Non-pigmented ciliary epithelial cell (primary cell): ENCODE results near the gene TIMM21.
A peak's percentile ranks its signal among the peaks of the same experiment; 100 is the strongest.

Source experiments
- DNase-seq: peaks from one replicate; pipeline ENCODE4 v3.0.0-alpha.2; 2010; ENCODE audit warnings: low read depth

TIMM21 gene, protein sequence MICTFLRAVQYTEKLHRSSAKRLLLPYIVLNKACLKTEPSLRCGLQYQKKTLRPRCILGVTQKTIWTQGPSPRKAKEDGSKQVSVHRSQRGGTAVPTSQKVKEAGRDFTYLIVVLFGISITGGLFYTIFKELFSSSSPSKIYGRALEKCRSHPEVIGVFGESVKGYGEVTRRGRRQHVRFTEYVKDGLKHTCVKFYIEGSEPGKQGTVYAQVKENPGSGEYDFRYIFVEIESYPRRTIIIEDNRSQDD

DNA sequence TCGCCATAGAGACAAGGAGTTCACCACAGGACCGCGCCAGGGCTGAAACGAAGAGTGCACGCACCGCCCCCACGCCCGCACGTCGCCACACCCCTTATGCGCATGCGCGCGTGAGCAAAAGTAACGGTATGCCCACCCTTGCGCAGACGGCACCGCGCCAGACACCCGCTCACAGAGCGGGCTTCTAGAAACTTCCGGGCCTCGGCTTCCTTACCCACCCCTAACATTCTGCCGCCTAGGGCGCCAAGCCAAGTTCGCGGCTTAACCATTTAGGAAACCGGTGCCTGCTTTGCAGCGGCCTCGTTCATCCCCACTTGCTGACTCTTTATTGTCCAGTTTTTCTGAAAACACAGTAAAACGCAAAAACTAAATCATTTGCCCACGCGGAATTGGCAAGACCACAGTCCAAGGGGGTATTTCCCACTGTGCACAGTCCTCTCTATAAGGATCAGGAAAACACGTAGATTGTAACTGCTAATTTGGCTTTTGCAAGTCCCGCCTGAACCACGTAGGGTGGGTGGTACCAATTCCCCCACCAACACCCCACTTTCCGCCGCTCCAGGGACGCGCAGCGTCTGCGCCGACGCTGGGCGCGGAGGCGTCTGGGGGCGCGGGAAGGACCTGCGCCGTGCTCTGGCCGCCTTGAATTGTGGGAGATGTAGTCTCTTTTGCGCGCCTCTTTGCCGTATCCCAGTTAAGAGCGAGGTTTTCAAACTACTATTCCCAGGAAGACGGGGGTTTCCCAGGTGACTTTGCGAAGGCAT is at the start of gene TIMM21, which contains the start of gene FBXO15:
Gene TIMM21, plus strand, starts transcription at position 745 of the 764 bp plus-strand sequence. CDS start 286 bp downstream, outside the sequence.
Gene FBXO15, minus strand, starts transcription at position 56 of the 764 bp plus-strand sequence. Its CDS starts 49 bp downstream, at position 7.
- DNase-seq: peak; percentile 89

DNA sequence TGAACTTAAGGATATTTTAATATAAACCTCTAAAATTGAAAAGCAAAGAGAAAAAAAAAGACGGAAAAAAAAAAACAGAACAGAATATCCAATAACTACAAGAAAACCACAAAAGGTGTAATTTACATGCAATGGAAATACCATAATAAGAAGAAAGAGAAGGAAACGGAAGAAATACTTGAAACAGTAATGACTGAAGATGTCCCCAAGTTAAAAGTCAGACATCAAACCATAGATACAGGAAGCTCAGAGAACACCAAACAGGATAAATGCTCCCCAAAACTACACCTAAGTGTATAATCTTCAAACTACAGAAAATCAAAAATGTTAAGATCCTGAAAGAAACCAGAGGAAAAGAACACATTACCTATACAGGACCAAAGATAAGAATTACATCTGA is 39.9 kb upstream of the TIMM21 start:
- no peak for DNase-seq

DNA sequence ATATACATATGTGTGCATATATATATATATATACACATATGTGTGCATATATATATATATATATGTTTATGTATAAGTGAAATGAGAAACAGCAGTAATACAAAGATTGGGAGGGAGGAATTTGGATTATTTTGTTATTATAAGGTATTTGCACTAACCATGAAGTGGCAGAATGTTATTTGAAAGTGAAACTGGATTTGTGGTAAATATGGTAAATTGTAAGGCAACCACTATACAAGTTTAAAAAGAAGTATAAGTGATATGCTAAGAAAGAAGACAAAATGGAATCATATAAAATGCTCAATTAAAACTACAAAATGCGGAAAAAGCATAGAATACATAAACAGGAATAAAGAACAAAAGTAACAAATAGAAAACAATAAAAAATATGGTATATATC is 38.2 kb upstream of the TIMM21 start:
- DNase-seq: no peak

DNA sequence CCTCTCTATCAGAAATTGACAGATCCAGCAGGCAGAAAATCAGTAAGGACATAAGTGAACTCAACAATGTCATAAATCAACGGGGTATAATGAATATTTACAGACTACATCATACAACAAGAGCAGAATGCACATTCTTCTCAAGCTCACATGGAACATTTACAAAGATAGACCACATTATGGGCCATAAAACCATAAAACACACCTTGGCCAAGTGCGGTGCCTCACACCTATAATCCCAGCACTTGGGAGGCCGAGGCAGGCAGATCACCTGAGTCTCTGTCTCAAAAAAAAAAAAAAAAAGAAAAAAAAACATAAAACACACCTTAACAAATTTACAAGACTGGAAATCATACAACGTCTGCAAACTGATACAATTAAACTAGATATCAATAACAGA is 37.3 kb upstream of the TIMM21 start:
- DNase-seq: no peak

DNA sequence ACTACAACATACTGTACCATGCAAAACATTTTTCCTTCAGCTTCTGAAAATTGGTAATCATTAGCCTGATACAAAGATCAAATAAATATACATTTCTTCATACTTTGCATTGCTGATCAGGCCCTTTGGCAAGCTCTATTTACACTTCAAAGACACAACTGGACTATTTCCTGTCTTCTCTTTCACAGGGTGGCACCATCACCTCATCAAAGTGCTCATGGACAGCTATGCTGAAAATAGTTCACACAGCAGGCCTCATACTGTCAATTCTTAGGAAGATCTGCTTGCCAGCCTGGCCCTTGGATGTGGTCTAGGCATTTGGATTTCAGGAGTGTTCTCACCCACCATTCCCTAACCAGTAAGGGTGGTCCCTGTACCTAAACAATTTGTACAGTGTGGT is 34.6 kb upstream of the TIMM21 start:
- DNase-seq: no peak

DNA sequence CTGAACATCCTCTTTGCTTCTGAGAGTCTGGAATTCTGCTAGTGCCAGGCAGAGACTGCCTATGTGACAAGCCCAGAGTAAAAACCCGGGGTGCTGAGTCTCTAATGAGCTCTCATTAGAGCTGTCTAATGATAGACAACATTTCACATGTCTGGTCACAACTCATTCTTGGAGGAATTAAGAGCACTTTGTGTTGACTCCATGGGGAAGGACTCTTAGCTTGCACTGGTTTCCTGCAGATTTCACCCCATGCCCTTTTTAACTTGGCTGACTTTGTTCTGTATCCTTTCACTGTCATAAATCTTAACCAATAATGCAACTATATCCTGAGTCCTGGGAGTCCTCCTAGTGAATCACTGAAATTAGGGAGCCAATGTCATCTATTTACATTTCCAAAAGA is 34.2 kb upstream of the TIMM21 start:
- no peak for DNase-seq

DNA sequence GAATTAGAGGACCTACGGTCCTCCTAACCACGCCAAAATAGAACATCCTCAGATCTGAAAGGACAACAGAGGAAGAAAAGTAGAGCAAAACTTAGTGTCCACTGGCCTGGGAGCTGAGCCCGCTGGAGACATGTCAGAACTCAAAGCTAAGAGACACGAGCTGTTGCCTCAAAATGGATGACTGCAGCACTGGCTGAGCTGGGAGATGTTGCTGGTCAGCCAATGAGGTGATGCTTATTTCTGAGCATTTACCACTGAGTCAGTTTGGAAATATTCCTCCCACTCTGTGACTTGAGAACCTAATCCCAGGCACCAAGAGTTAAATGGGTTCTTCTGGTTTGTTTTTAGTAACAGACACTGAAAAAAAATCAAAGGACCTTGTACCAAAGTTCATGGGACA is 33.3 kb upstream of the TIMM21 start:
- peak; percentile 75 for DNase-seq

DNA sequence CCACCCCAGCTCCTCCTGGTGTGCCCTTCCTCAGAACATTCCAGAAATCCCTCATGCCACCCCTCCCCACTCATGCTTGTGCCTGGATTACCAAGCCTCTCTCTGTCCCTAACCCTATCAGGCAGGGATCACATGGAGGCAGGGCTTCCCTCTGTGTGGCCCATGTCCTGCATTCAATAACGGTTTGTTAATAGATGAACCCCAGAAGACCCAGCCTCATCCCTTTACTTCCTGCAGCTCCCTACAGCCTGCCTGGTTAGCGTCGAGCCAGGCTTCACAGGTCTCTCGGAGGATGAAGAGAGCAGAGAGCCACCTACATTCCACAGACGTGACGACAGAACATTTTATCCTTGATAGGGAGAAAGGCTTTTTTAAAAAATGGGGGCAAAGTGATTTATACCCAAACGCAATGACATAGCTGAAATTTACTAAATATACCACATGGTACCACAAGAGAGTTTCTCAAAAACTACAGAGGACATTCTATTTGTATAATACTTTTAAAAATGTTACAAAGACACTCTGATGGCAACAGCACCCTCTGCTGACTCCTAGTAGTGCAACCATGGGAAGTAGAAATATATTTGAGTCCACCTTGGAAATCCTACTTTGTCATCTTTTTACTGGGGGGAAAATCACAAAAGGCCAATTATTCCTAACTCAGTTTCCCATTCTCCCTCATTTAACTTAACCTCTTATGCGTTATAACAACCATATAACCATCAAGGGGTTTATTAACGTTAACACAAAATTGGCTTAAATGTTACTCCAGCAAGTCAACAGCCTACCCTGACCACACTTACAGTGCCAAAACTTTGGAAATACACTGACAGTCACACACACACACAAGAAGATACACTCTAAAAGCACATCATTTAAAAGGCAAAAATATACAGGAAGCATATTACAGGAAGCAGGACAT is 31.4 kb upstream of the TIMM21 start:
- DNase-seq: no peak

DNA sequence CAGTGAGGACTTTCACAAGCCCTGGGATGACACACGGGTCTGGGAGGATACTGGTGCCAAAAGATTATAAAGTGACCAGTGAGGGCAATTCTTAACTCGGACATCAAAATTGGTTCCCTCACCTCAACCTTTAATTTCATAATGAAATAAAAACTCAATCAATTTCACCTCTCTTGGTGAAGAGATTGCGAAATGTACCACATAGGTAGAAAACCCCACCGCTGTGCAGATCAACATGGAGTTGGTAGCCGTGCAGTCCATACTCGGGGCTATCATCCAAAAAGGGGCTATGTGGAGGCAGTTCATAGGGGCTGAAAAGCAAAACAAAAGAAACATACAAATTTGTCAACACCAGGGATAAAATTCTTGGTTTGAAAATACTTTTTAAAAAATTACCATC is 25.1 kb upstream of the TIMM21 start:
- no peak for DNase-seq

DNA sequence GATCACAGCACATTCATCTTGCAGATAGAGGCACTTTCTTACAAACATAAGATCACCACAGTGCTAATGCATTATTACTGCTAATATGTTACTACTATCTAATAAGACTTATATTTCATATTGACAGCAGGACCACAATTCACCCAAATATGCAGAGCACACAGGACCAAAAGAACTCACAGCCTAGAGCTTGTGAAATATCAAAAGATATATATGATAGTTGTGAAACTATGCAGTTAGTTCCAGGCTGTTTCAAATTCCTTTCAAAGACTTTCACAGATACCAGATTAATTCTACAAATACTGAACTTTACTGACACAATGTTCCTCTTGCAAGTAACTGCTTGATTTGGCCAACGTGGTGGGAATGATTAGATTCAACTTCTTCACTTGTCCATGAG is 23.7 kb upstream of the TIMM21 start:
- no peak for DNase-seq

DNA sequence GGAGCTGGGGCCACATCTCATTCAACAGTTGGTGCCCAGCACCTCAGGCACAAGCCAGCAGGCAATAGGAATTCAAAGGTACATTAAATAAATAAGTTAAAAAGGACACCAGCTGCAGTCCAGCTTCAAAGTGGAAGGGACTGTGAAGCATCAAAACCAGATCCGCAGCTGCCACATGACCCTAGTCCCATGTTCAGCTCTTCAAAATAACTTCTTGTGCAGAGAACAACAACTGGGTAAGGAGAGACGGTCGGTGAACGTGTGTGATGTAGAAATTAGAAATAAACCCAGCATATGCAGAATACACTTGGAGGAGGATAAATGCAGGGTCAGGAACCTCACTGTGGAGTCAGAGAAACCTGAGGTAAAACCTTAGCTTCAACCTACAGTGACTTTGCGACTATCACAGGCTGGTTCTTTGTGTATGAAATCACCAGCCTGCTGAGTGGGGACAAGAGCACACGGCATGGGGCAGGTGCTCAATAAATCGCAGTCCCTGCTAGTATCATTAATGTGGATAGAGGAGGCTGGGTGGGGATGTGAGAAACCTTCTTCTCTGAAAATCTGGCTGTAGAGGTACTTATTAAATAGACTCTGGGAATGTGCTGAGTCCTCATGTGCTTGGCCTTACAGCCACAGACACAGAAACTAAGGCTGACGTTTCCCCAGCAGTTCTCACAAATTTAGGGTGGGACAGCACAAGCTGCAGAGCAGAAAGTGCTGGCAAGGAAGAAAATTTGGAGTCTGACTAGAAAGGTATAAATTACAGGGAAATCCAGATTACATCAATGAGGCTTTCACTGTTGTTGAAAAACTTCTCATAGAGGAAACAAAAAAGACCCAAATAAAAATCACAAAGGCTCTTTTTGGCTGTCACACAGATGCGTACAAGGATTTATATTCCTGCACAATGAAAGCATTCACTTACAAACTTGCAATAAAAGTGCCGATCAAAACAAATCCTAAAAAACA is 21.4 kb upstream of the TIMM21 start:
- DNase-seq: no peak

DNA sequence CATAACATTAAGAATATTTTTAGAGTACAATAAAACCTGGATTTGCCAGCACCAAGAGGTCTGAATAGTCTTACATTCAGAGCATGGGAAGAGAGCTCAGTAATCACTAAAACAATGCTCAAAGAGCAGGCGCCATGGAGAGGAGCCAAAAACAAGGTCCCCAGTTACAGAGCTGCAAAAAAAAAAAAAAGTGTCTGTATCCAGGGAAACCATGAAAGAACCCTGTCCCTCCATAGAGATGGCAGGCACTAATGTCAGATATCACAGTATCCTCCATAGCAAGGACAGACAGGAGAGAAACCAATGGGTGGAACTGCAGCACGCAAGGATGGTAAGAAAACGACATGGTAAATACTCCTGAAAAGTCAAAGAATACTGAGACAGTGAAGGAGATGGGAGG is 20.2 kb upstream of the TIMM21 start:
- no peak for DNase-seq

DNA sequence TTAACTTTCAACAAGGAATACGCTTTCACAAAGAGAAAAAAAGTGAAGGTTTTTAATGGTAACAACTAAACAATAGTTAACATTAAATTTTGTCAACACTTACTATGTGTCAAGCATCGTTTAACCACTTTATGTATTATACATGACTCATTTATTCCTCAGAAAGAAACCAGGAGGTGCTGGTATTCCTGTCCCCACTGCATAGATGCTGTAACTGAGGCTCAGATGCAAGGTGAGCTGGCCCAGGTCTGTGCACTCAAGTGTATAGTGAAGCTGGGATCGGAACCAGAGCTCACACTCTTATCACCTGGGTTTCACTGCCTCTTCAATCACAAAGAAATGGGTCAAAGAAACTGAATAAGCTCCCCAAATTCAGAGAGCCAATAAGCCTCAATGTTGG is 17.2 kb upstream of the TIMM21 start:
- DNase-seq: no peak

DNA sequence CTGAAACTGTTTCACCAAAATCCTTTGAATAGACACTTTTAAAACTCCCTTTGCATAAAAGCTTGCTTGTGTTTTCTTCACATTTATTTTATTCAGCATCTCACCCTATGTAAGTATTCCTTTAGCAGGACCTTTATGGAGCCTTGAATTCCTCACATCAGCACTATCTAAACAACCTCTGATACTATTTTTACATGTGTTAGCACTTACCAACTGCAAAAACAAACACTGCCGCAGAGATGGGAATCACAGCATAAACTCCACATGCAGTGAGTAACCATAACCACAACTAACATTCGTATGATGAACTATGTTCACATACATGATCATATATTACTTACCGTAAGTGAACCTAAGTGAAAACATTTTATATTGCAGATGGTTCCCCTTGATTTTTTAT is 16.1 kb upstream of the TIMM21 start:
- no peak for DNase-seq

DNA sequence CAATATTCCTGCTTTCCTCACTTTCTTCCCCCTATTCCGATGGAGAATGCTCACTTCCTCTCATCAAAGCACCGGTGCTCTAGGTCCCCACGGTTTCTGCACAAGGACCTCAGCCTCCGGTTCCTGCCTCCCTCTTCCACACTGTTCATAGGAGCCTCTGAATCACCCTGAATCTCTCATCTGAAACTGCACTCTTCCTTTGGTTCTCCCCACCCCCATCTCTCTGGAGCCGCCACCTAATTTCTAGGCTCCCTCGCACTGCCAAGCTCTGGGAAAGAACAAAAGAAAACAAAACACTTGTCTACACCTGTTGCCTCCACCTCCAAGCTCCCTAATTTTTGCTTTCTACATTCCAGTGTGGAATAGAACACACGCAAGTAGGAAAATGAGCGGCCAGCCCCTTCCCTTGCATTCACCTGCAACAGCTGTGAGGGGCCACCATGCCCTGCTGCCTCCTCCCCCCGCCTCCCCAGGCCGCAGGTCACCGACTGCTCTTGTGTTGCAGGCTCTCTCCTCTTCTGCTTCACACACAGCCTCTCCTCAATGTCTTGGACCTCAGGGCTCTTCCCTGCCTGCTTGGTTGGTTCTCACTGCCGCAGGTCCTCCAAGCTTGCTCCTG is 10.3 kb upstream of the TIMM21 start:
- DNase-seq: no peak

DNA sequence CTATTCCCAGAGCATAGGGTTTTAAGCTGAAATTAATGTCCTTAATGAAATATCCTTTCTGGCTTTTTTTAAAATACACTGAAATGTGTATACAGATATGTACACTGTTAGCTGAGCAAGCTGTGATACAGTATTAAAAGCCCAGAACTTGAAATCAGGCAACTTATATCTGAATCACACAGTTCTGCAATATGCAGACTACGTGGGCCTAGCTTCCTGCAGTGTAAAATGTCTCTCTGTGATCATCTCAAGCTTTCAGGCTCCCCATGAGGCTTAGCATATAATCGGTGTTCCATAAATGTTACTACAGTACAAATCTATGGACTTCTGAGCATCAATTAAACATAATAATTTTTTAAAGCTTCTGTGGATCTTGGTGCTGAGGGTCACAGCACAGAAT is 8.9 kb upstream of the TIMM21 start:
- no peak for DNase-seq

DNA sequence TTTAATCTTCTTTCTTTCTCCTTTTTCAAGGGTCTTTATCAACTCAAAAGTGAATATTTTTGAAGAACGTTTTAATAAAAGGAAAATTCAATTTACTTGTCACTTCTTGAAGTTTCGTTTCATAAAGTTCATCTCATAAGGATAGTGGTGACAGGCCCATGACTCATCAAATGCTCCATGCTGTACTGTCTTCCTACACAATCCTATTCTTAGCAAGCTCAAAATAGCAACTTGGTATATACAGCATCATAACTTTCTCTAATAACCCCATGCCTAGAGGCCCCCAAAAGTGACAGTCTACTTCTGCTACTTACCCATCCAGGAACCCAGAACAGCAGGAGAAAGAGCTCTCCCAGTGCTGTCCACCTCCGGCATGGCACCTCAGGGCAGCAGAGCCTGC is 8.4 kb upstream of the TIMM21 start:
- peak; percentile 54 for DNase-seq

DNA sequence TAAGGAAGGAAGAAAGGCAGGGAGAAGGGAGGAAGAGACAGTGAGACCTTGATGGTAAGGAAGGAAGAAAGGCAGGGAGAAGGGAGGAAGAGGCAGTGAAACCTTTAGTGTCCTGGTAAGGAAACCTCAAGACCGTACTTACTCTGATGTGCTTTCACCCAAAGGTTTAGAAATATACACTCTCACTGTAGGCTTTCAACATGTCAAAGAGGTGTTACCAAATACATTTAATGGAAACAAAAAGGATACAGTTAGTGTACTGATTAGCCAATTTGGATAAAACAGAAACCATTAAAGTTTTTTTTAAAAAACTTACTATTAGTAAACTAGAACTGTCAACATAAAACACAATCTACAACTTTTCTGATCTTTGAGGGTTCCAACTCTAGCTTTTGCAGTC is 7.7 kb upstream of the TIMM21 start:
- no peak for DNase-seq

DNA sequence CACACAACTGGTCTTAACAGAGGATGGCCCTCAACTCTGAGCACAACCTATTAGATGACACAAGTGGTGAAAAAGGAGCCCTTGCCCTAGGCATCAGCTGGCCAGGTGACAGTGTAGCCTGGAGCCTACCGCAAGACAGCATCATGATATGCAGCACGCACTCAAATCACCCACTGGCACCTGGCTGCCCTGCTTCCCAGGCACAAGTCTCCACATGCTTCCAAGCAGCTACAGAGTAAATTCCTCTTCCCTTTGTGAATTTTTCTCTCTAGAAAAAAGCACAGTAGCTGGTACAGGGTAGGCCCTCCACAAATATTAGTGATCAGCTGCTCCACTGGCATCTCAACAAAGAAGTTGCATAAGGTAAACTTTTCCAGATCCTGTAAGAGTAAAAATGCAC is 6.7 kb upstream of the TIMM21 start:
- DNase-seq: no peak

DNA sequence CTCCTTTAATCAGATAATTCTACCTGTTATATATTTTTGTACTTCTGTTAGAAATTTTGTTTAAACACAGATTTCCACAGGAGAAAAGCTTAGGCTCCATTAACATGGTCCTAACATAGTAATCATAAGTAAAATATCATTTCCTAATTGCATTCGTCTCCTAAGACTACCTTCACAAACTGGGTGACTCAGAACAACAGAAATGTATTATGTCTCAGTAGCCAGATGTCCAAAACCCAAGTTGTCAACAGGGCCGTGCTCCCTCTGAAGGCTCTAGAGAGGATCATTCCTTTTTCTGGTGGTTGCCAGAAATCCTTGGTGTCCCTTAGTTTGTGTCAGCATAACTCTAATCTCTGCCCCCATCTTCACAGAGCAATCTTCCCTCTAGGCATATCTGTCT is 6.1 kb upstream of the TIMM21 start:
- no peak for DNase-seq

DNA sequence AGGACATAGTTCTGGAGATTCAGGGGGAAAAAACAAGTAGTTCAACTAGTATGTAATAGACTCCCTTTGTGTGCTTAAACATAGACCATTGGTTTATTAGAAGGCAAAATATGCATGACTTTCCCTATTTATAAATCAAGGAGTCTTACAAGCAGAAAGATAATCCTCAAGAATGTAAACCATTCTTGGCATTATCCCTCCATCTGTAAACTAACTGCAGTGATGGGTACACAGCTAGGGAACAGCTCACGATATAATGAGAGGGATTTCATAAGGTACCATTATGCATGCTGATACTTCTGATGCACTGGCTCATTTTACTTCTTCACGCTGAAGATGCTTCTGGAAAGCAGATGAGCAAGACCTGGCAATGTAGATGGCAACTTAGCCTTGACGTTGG is 1.6 kb upstream of the TIMM21 start:
- DNase-seq: peak; percentile 50
